H9 (cell line): ENCODE data around the gene MAPKAP1. TPM values are rescaled to one million over a fixed set of nuclear protein-coding genes. Genes with fewer than 3 reads are reported as not detected.
"Not testable (repeated sequence)": the region's sequence is repeated elsewhere in the genome, so short reads cannot be mapped to it uniquely, and the experiment has no call there.

Experiments
- DNase-seq: peaks from one replicate; pipeline ENCODE4 v3.0.0-alpha.2; 2017
- H2AFZ ChIP-seq: one replicate; pipeline ENCODE4 v1.6.1; 2013; ENCODE audit warnings: mild to moderate bottlenecking, low read length, control low read depth, moderate library complexity
- H2AK5ac ChIP-seq: 2 replicates; pipeline ENCODE4 v1.6.1; 2013; ENCODE audit warnings: low read length, control low read depth, mixed read lengths; ENCODE audit not compliant: insufficient read length
- H2BK120ac ChIP-seq: one replicate; pipeline ENCODE4 v1.6.1; 2013; ENCODE audit warnings: low read depth, mild to moderate bottlenecking, low read length, control low read depth, inconsistent platforms; ENCODE audit not compliant: poor library complexity, severe bottlenecking
- H2BK12ac ChIP-seq: 2 replicates; pipeline ENCODE4 v1.6.1; 2013; ENCODE audit warnings: low read length, control low read depth, mixed read lengths, low read depth; ENCODE audit not compliant: insufficient read length
- H2BK15ac ChIP-seq: 2 replicates; pipeline ENCODE4 v1.6.1; 2013; ENCODE audit warnings: low read depth, low read length, control low read depth
- H2BK20ac ChIP-seq: one replicate; pipeline ENCODE4 v1.6.1; 2013; ENCODE audit warnings: low read depth, mild to moderate bottlenecking, low read length, control low read depth, inconsistent platforms; ENCODE audit not compliant: poor library complexity, severe bottlenecking
- H2BK5ac ChIP-seq: 2 replicates; pipeline ENCODE4 v1.6.1; 2013; ENCODE audit warnings: low read length, control low read depth, mixed read lengths; ENCODE audit not compliant: insufficient read length
- H3K14ac ChIP-seq: 2 replicates; pipeline ENCODE4 v1.6.1; 2013; ENCODE audit warnings: low read length, control low read depth; ENCODE audit not compliant: insufficient read depth
- H3K18ac ChIP-seq: 2 replicates; pipeline ENCODE4 v1.6.1; 2013; ENCODE audit warnings: low read depth, mild to moderate bottlenecking, mixed read lengths, low read length, control low read depth; ENCODE audit not compliant: insufficient read length
- H3K23ac ChIP-seq: 2 replicates; pipeline ENCODE4 v1.6.1; 2013; ENCODE audit warnings: low read length, control low read depth, mixed read lengths, low read depth; ENCODE audit not compliant: insufficient read length
- H3K23me2 ChIP-seq: 2 replicates; pipeline ENCODE4 v1.6.1; 2013; ENCODE audit warnings: low read depth, mild to moderate bottlenecking, mixed read lengths, low read length, control low read depth; ENCODE audit not compliant: insufficient read length, poor library complexity, severe bottlenecking
- H3K27ac ChIP-seq: 2 replicates; pipeline ENCODE4 v1.5.1; 2013; ENCODE audit warnings: low read length, control low read depth, mixed read lengths, low read depth; ENCODE audit not compliant: insufficient read length
- H3K27me3 ChIP-seq: 2 replicates; pipeline ENCODE4 v1.6.1; 2013; ENCODE audit warnings: low read length, control low read depth, inconsistent platforms; ENCODE audit not compliant: insufficient read depth
- H3K4ac ChIP-seq: 2 replicates; pipeline ENCODE4 v1.6.1; 2013; ENCODE audit warnings: low read depth, mild to moderate bottlenecking, control low read depth, inconsistent platforms, low read length, moderate library complexity
- H3K4me1 ChIP-seq: 2 replicates; pipeline ENCODE4 v1.6.1; 2013; ENCODE audit warnings: low read length, control low read depth, inconsistent platforms; ENCODE audit not compliant: insufficient read depth
- H3K4me2 ChIP-seq: 2 replicates; pipeline ENCODE4 v1.6.1; 2013; ENCODE audit warnings: low read length, control low read depth, mixed read lengths; ENCODE audit not compliant: insufficient read length, insufficient read depth
- H3K56ac ChIP-seq: 2 replicates; pipeline ENCODE4 v1.6.1; 2013; ENCODE audit warnings: low read depth, mild to moderate bottlenecking, mixed read lengths, low read length, control low read depth; ENCODE audit not compliant: insufficient read length
- H3K79me1 ChIP-seq: 2 replicates; pipeline ENCODE4 v1.6.1; 2013; ENCODE audit warnings: low read depth, mild to moderate bottlenecking, moderate library complexity, low read length, control low read depth, inconsistent platforms; ENCODE audit not compliant: insufficient read depth, poor library complexity, severe bottlenecking
- H3K79me2 ChIP-seq: 2 replicates; pipeline ENCODE4 v1.6.1; 2013; ENCODE audit warnings: low read length, control low read depth, inconsistent platforms; ENCODE audit not compliant: insufficient read depth
- H3K9ac ChIP-seq: 2 replicates; pipeline ENCODE4 v1.6.1; 2013; ENCODE audit warnings: low read length, control low read depth, mixed read lengths; ENCODE audit not compliant: insufficient read length; ENCODE audit errors: extremely low read depth
- H3K9me3 ChIP-seq: one replicate; pipeline ENCODE4 v1.6.1; 2013; ENCODE audit warnings: low read depth, low read length, inconsistent platforms; ENCODE audit not compliant: control insufficient read depth
- H3T11ph ChIP-seq: one replicate; pipeline ENCODE4 v1.6.1; 2013; ENCODE audit warnings: mild to moderate bottlenecking, low read length, control low read depth, inconsistent platforms
- H4K20me1 ChIP-seq: one replicate; pipeline ENCODE4 v1.6.1; 2013; ENCODE audit not compliant: control insufficient read depth, insufficient read length, insufficient read depth
- H4K5ac ChIP-seq: 2 replicates; pipeline ENCODE4 v1.6.1; 2013; ENCODE audit warnings: low read depth, mild to moderate bottlenecking, mixed read lengths, low read length, control low read depth; ENCODE audit not compliant: insufficient read length
- H4K8ac ChIP-seq: replicated peaks from 2 replicates; pipeline ENCODE4 v1.6.1; 2013; ENCODE audit warnings: low read length, control low read depth, mixed read lengths, low read depth; ENCODE audit not compliant: insufficient read length
- H4K91ac ChIP-seq: 2 replicates; pipeline ENCODE4 v1.6.1; 2013; ENCODE audit warnings: low read depth, mild to moderate bottlenecking, moderate library complexity, mixed read lengths, low read length, control low read depth; ENCODE audit not compliant: insufficient read length
- H3K27ac Mint-ChIP-seq, 3 experiments: 2 replicates in 2 of 3; 3 replicates in 1 of 3; pipeline ENCODE4 v1.8.0; 2020 to 2021; ENCODE audit warnings: mixed read lengths in 3 of 3, mild to moderate bottlenecking in 1 of 3, moderate library complexity in 1 of 3
- H3K27me3 Mint-ChIP-seq: 2 replicates; pipeline ENCODE4 v1.8.0; 2021; ENCODE audit warnings: low read depth, mild to moderate bottlenecking, moderate library complexity, mixed read lengths
- H3K36me3 Mint-ChIP-seq, 3 experiments: 2 replicates in 2 of 3; 3 replicates in 1 of 3; pipeline ENCODE4 v1.8.0; 2020 to 2021; ENCODE audit warnings: low read depth in 3 of 3, mixed read lengths in 3 of 3; ENCODE audit not compliant: insufficient read depth in 1 of 3
- H3K4me1 Mint-ChIP-seq, 2 experiments: 2 replicates each; pipeline ENCODE4 v1.8.0; 2020; ENCODE audit warnings: mixed read lengths in 2 of 2
- H3K4me3 Mint-ChIP-seq, 2 experiments: 2 replicates in 1 of 2; 3 replicates in 1 of 2; pipeline ENCODE4 v1.8.0; 2020 to 2021; ENCODE audit warnings: mild to moderate bottlenecking in 2 of 2, mixed read lengths in 2 of 2, moderate library complexity in 1 of 2
- H3K9me3 Mint-ChIP-seq, 2 experiments: 2 replicates in 1 of 2; 3 replicates in 1 of 2; pipeline ENCODE4 v1.8.0; 2020; ENCODE audit warnings: mild to moderate bottlenecking in 2 of 2, mixed read lengths in 2 of 2, moderate library complexity in 1 of 2
- CTCF ChIP-seq: fragments of 200-600 bp; sonication (generic); conservative IDR thresholded peaks from 3 replicates; pipeline ENCODE4 v1.8.0; 2021; ENCODE audit warnings: antibody characterized with exemption, mild to moderate bottlenecking
- WGBS: extraction: QIAGEN DNeasy Blood & Tissue Kit; methylation state at CpG from one replicate; pipeline ENCODE4 v1.1.7; 2013; ENCODE audit warnings: missing lambda C conversion rate, low lambda C conversion rate, mixed read lengths; ENCODE audit not compliant: insufficient read length; ENCODE audit errors: extremely low coverage; 5-methylcytosine and 5-hydroxymethylcytosine counted together
- total RNA-seq: library from RNA; stranded (reverse); gene quantifications from 2 replicates; pipeline ENCODE4 v1.2.1, GENCODE V29; 2021

Gene MAPKAP1
- total RNA-seq, 1 experiment from 2014 or later: 97.0 TPM

GRCh38 chr9:125574126-125574877, 132.7 kb downstream of the MAPKAP1 start:
- Histone ChIP-seq H2AK5ac (no peak overlapping the region), H3K27me3 (no peaks in the 10 kb centered on the region), H2BK15ac (no peak overlapping the region), H2BK120ac (no peak overlapping the region), H3K4me1 (no peaks in the 10 kb centered on the region), H2BK12ac (no peak overlapping the region), H4K5ac (no peak overlapping the region), H3K79me1 (no peaks in the 10 kb centered on the region), H3K4ac (no peak overlapping the region), H3K9me3 (no peaks in the 10 kb centered on the region), H3K4me2 (no peak overlapping the region), H3K79me2 (no peaks in the 10 kb centered on the region), H3K27ac (no peak overlapping the region), H2BK20ac (no peak overlapping the region), H3T11ph (no peak overlapping the region), H2BK5ac (no peak overlapping the region), H3K9ac (no peak overlapping the region), H3K18ac (no peak overlapping the region), H4K20me1 (no peaks in the 10 kb centered on the region), H3K23ac (no peak overlapping the region), H3K56ac (no peak overlapping the region), H4K8ac (no peak overlapping the region), H4K91ac (no peak overlapping the region), H3K23me2 (no peaks in the 10 kb centered on the region), H3K14ac (no peak overlapping the region), H2AFZ (no peak overlapping the region)
- no peak overlapping the region for H3K27ac Mint-ChIP-seq
- no peaks in the 10 kb centered on the region for H3K27me3 Mint-ChIP-seq
- H3K4me1 Mint-ChIP-seq: no peaks in the 10 kb centered on the region
- no peak for DNase-seq
- no peak for TF ChIP-seq CTCF
- H3K36me3 Mint-ChIP-seq: peaks cover 54 to 75% (median 64%) of the 10 kb centered on the region in 3 experiments
- no CpG with 5 or more reads among the region's 2 CpGs for WGBS
- H3K4me3 Mint-ChIP-seq: no peak overlapping the region
- H3K9me3 Mint-ChIP-seq: peaks cover 58 to 67% of the 10 kb centered on the region in 2 experiments

GRCh38 chr9:125572461-125572860, 134.5 kb downstream of the MAPKAP1 start:
- not testable (repeated sequence) for H3K27me3 Mint-ChIP-seq, H3K18ac ChIP-seq, H2BK5ac ChIP-seq, H4K8ac ChIP-seq, H2AFZ ChIP-seq, H3K27ac Mint-ChIP-seq, H3K4me1 ChIP-seq, H3K27me3 ChIP-seq, H2BK20ac ChIP-seq, H3K56ac ChIP-seq, H3K79me2 ChIP-seq, H3K79me1 ChIP-seq, H3K9ac ChIP-seq, H3K14ac ChIP-seq, H4K20me1 ChIP-seq, DNase-seq, H3K23me2 ChIP-seq, H4K5ac ChIP-seq, H3K4me2 ChIP-seq, H3T11ph ChIP-seq, H2AK5ac ChIP-seq, H4K91ac ChIP-seq, H3K4me3 Mint-ChIP-seq, H3K4ac ChIP-seq, H3K23ac ChIP-seq, H3K9me3 ChIP-seq, H2BK15ac ChIP-seq, H2BK120ac ChIP-seq, H3K27ac ChIP-seq, H2BK12ac ChIP-seq, H3K4me1 Mint-ChIP-seq
- Mint-ChIP-seq H3K36me3 (peaks cover 47 to 66% (median 58%) of the 10 kb centered on the region in 3 experiments), H3K9me3 (peaks cover 51 to 62% of the 10 kb centered on the region in 2 experiments)
- no CpG with 5 or more reads among the region's 1 CpG for WGBS
